ENCODE measurements around the gene RNF113A. TPM values are rescaled to one million over a fixed set of nuclear protein-coding genes. Genes with fewer than 3 reads are reported as not detected.
"Not testable (repeated sequence)": the region's sequence is repeated elsewhere in the genome, so short reads cannot be mapped to it uniquely, and the experiment has no call there.

The RNF113A gene
- total RNA-seq (2014; rRNA removed; shearing (Covaris generic)): 15.4 and 16.2 TPM in 2 replicates

GRCh38 chrX:119871599-119872395 is at the start of gene RNF113A, which contains the start of gene NDUFA1:
TSS of gene RNF113A (minus strand) at chrX:119871733. CDS start at chrX:119871613, 120 bp downstream.
TSS of gene NDUFA1 (plus strand) at chrX:119871832. CDS start at chrX:119871912, 80 bp downstream.
- Histone ChIP-seq H3K36me3 (replicated peaks; ENCODE audit: control insufficient read depth, insufficient read depth, low read length) (no peaks in the 10 kb centered on the region), H3K27me3 (ENCODE audit: control insufficient read depth, insufficient read depth, low read length) (no peaks in the 10 kb centered on the region), H3K4me3 (ENCODE audit: insufficient read depth, low read depth, low read length) (peak within 1 kb of the TSS; percentile 78)
- peak; percentile 84 for DNase-seq

GRCh38 chrX:119919835-119920585 is 48.5 kb upstream of the RNF113A start:
- Histone ChIP-seq H3K4me3 (ENCODE audit: insufficient read depth, low read depth, low read length) (no peak overlapping the region), H3K27me3 (ENCODE audit: control insufficient read depth, insufficient read depth, low read length) (no peaks in the 10 kb centered on the region), H3K36me3 (replicated peaks; ENCODE audit: control insufficient read depth, insufficient read depth, low read length) (no peaks in the 10 kb centered on the region)
- DNase-seq: no peak

- H3K27me3 ChIP-seq (ENCODE audit: control insufficient read depth, insufficient read depth, low read length): no peaks in the 10 kb centered on the region
- no peak overlapping the region for H3K4me3 ChIP-seq (ENCODE audit: insufficient read depth, low read depth, low read length)
- no peak for DNase-seq
- H3K36me3 ChIP-seq (replicated peaks; ENCODE audit: control insufficient read depth, insufficient read depth, low read length): no peaks in the 10 kb centered on the region
These were observed 46.3 kb upstream of the RNF113A start for GRCh38 chrX:119917877-119918276.

- no peaks in the 10 kb centered on the region for H3K36me3 ChIP-seq (replicated peaks; ENCODE audit: control insufficient read depth, insufficient read depth, low read length)
- no peaks in the 10 kb centered on the region for H3K27me3 ChIP-seq (ENCODE audit: control insufficient read depth, insufficient read depth, low read length)
- no peak overlapping the region for H3K4me3 ChIP-seq (ENCODE audit: insufficient read depth, low read depth, low read length)
- DNase-seq: no peak
These were observed 44.8 kb upstream of the RNF113A start for GRCh38 chrX:119916310-119916709.

- H3K36me3 ChIP-seq (replicated peaks; ENCODE audit: control insufficient read depth, insufficient read depth, low read length): no peaks in the 10 kb centered on the region
- H3K4me3 ChIP-seq (ENCODE audit: insufficient read depth, low read depth, low read length): no peak overlapping the region
- DNase-seq: no peak
- H3K27me3 ChIP-seq (ENCODE audit: control insufficient read depth, insufficient read depth, low read length): no peaks in the 10 kb centered on the region
These were observed 29.4 kb upstream of the RNF113A start for GRCh38 chrX:119900976-119901375.

GRCh38 chrX:119899125-119899524 is 27.6 kb upstream of the RNF113A start:
- H3K4me3 ChIP-seq (ENCODE audit: insufficient read depth, low read depth, low read length): no peak overlapping the region
- no peaks in the 10 kb centered on the region for H3K36me3 ChIP-seq (replicated peaks; ENCODE audit: control insufficient read depth, insufficient read depth, low read length)
- no peak for DNase-seq
- no peaks in the 10 kb centered on the region for H3K27me3 ChIP-seq (ENCODE audit: control insufficient read depth, insufficient read depth, low read length)

GRCh38 chrX:119895843-119896326 is 24.4 kb upstream of the RNF113A start, which contains the start of gene AKAP14:
TSS of gene AKAP14 (plus strand) at chrX:119895893. CDS start at chrX:119903224, 7,331 bp downstream.
- DNase-seq: peak; percentile 70
- H3K4me3 ChIP-seq (ENCODE audit: insufficient read depth, low read depth, low read length): no peak within 1 kb of the TSS

GRCh38 chrX:119891961-119892692 is 20.6 kb upstream of the RNF113A start:
- not testable (repeated sequence) for H3K27me3 ChIP-seq (ENCODE audit: control insufficient read depth, insufficient read depth, low read length); H3K4me3 ChIP-seq (ENCODE audit: insufficient read depth, low read depth, low read length); DNase-seq; H3K36me3 ChIP-seq (replicated peaks; ENCODE audit: control insufficient read depth, insufficient read depth, low read length)

More at GRCh38 chrX:119895843-119896326, 24.4 kb upstream of the RNF113A start, which contains the start of gene AKAP14:
- Histone ChIP-seq H3K27me3 (ENCODE audit: control insufficient read depth, insufficient read depth, low read length) (no peaks in the 10 kb centered on the region), H3K36me3 (replicated peaks; ENCODE audit: control insufficient read depth, insufficient read depth, low read length) (no peaks in the 10 kb centered on the region)

- H3K4me3 ChIP-seq (ENCODE audit: insufficient read depth, low read depth, low read length): peak overlapping the region; percentile 14; the same call in 1 of the 2 replicates
- not testable (repeated sequence) for DNase-seq; H3K27me3 ChIP-seq (ENCODE audit: control insufficient read depth, insufficient read depth, low read length); H3K36me3 ChIP-seq (replicated peaks; ENCODE audit: control insufficient read depth, insufficient read depth, low read length)
These were observed 19.1 kb upstream of the RNF113A start for GRCh38 chrX:119890626-119891025.

GRCh38 chrX:119887721-119888425 is 16.3 kb upstream of the RNF113A start:
- peak; percentile 86 for DNase-seq
- Histone ChIP-seq H3K36me3 (replicated peaks; ENCODE audit: control insufficient read depth, insufficient read depth, low read length) (no peaks in the 10 kb centered on the region), H3K4me3 (ENCODE audit: insufficient read depth, low read depth, low read length) (peak overlapping the region; percentile 50), H3K27me3 (ENCODE audit: control insufficient read depth, insufficient read depth, low read length) (no peaks in the 10 kb centered on the region)

GRCh38 chrX:119885554-119886428 is 14.3 kb upstream of the RNF113A start:
- H3K27me3 ChIP-seq (ENCODE audit: control insufficient read depth, insufficient read depth, low read length): no peaks in the 10 kb centered on the region
- H3K4me3 ChIP-seq (ENCODE audit: insufficient read depth, low read depth, low read length): no peak overlapping the region
- DNase-seq: peak; percentile 22
- no peaks in the 10 kb centered on the region for H3K36me3 ChIP-seq (replicated peaks; ENCODE audit: control insufficient read depth, insufficient read depth, low read length)

- peak; percentile 36 for DNase-seq
- no peak overlapping the region for H3K4me3 ChIP-seq (ENCODE audit: insufficient read depth, low read depth, low read length)
- no peaks in the 10 kb centered on the region; the same call in 1 of the 2 replicates for H3K36me3 ChIP-seq (replicated peaks; ENCODE audit: control insufficient read depth, insufficient read depth, low read length)
- no peaks in the 10 kb centered on the region for H3K27me3 ChIP-seq (ENCODE audit: control insufficient read depth, insufficient read depth, low read length)
These were observed 9.3 kb upstream of the RNF113A start for GRCh38 chrX:119880552-119881437.
